ENCODE data around the gene CRADD. TPM values are rescaled to one million over a fixed set of nuclear protein-coding genes. Genes with fewer than 3 reads are reported as not detected.

The CRADD gene
- total RNA-seq, 4 donors from 2014 or later = 51.0 to 86.3 (median 56.6) TPM

- Histone ChIP-seq H3K4me1 (peaks cover 0 to 82% (median 29%) of the 10 kb centered on the region in 4 donors), H3K27ac (peak overlapping the region in 3 of 4 donors; percentile 8 to 59 (median 54)), H3K36me3 (no peaks in the 10 kb centered on the region), H3K27me3 (no peaks in the 10 kb centered on the region), H3K9me3 (no peaks in the 10 kb centered on the region), H3K4me3 (no peak overlapping the region)
- no peak for TF ChIP-seq EP300 (IDR thresholded peaks at IDR 0.05)
- no peak for TF ChIP-seq POLR2A (IDR thresholded peaks at IDR 0.05)
- TF ChIP-seq CTCF (IDR thresholded peaks at IDR 0.05) = no peak
- DNase-seq (ENCODE audit: low spot score in 2 of 2) = no peak
- WGBS, 2 donors = 72 to 75% methylated on average over 11 of the region's 11 CpGs
Observed at GRCh38 chr12:93824514-93825500, 147.6 kb downstream of the CRADD start.

GRCh38 chr12:93825501-93825888 is 148.3 kb downstream of the CRADD start:
- no peaks in the 10 kb centered on the region for H3K27me3 ChIP-seq
- peak overlapping the region in 3 of 4 donors; percentile 8 to 59 (median 54) for H3K27ac ChIP-seq
- 77 to 83% methylated on average over 3 of the region's 3 CpGs for WGBS, 2 donors
- peaks cover 0 to 77% (median 28%) of the 10 kb centered on the region in 4 donors for H3K4me1 ChIP-seq
- no peak overlapping the region for H3K4me3 ChIP-seq
- TF ChIP-seq CTCF (IDR thresholded peaks at IDR 0.05) = no peak
- TF ChIP-seq POLR2A (IDR thresholded peaks at IDR 0.05) = no peak
- no peak for TF ChIP-seq EP300 (IDR thresholded peaks at IDR 0.05)
- no peak for DNase-seq (ENCODE audit: low spot score in 2 of 2)
- H3K9me3 ChIP-seq = no peaks in the 10 kb centered on the region
- no peaks in the 10 kb centered on the region for H3K36me3 ChIP-seq

- 12 to 17% methylated on average over 6 of the region's 6 CpGs for WGBS, 2 donors
- TF ChIP-seq EP300 (IDR thresholded peaks at IDR 0.05) = peak; percentile 11 to 18
- no peak for TF ChIP-seq POLR2A (IDR thresholded peaks at IDR 0.05)
- no peaks in the 10 kb centered on the region for H3K36me3 ChIP-seq
- no peaks in the 10 kb centered on the region for H3K9me3 ChIP-seq
- H3K27me3 ChIP-seq = no peaks in the 10 kb centered on the region
- H3K4me3 ChIP-seq = no peak overlapping the region
- peaks cover 0 to 71% (median 28%) of the 10 kb centered on the region in 4 donors for H3K4me1 ChIP-seq
- H3K27ac ChIP-seq = peak overlapping the region in 3 of 4 donors; percentile 8 to 59 (median 54)
- DNase-seq (ENCODE audit: low spot score in 2 of 2) = no peak
Observed at GRCh38 chr12:93825931-93826555, 148.9 kb downstream of the CRADD start.

GRCh38 chr12:93827179-93827578 is 150.0 kb downstream of the CRADD start:
- Histone ChIP-seq H3K4me1 (peaks cover 0 to 63% (median 28%) of the 10 kb centered on the region in 4 donors), H3K9me3 (no peaks in the 10 kb centered on the region), H3K4me3 (no peak overlapping the region), H3K36me3 (no peaks in the 10 kb centered on the region), H3K27ac (peak overlapping the region in 1 of 4 donors; percentile 59), H3K27me3 (no peaks in the 10 kb centered on the region)
- WGBS, 2 donors = 66 to 76% methylated on average over 6 of the region's 6 CpGs
- TF ChIP-seq EP300 (IDR thresholded peaks at IDR 0.05) = no peak
- no peak for TF ChIP-seq POLR2A (IDR thresholded peaks at IDR 0.05)
- no peak for TF ChIP-seq CTCF (IDR thresholded peaks at IDR 0.05)
- no peak for DNase-seq (ENCODE audit: low spot score in 2 of 2)

- DNase-seq (ENCODE audit: low spot score in 2 of 2) = no peak
- H3K4me3 ChIP-seq = no peak overlapping the region
- H3K36me3 ChIP-seq = no peaks in the 10 kb centered on the region
- no peaks in the 10 kb centered on the region for H3K27me3 ChIP-seq
- 88 to 94% methylated on average over 2 of the region's 2 CpGs for WGBS, 2 donors
- peaks cover 0 to 59% (median 26%) of the 10 kb centered on the region in 4 donors for H3K4me1 ChIP-seq
- TF ChIP-seq POLR2A (IDR thresholded peaks at IDR 0.05) = no peak
- TF ChIP-seq CTCF (IDR thresholded peaks at IDR 0.05) = no peak
- TF ChIP-seq EP300 (IDR thresholded peaks at IDR 0.05) = no peak
- H3K9me3 ChIP-seq = no peaks in the 10 kb centered on the region
- no peak overlapping the region for H3K27ac ChIP-seq
Observed at GRCh38 chr12:93827669-93828068, 150.5 kb downstream of the CRADD start.
